Esophagus muscularis mucosa (tissue), 3 donors: ENCODE results near the gene STAT5B.
"Not testable (repeated sequence)": the region's sequence is repeated elsewhere in the genome, so short reads cannot be mapped to it uniquely, and the experiment has no call there.

Experiments used
- POLR2A ChIP-seq: fragments of 450-650 bp; IDR thresholded peaks from one replicate; pipeline ENCODE4 v1.6.1; 2017; ENCODE audit warnings: antibody characterized with exemption, moderate library complexity, mild to moderate bottlenecking, low read depth
- TF ChIP-seq, protein P1 (sequence below), 3 experiments: fragments of 200-600 bp in 2 of 3; fragments of 450-650 bp in 1 of 3; sonication (generic) in 2 of 3; IDR thresholded peaks; one replicate each; pipeline ENCODE4 v1.5.1; 2017 to 2019; ENCODE audit warnings: antibody characterized with exemption in 3 of 3, mild to moderate bottlenecking in 2 of 3, moderate library complexity in 1 of 3

GRCh38 chr17:42244116-42244515 is 32.1 kb downstream of the STAT5B start:
- TF ChIP-seq, protein P1, sequence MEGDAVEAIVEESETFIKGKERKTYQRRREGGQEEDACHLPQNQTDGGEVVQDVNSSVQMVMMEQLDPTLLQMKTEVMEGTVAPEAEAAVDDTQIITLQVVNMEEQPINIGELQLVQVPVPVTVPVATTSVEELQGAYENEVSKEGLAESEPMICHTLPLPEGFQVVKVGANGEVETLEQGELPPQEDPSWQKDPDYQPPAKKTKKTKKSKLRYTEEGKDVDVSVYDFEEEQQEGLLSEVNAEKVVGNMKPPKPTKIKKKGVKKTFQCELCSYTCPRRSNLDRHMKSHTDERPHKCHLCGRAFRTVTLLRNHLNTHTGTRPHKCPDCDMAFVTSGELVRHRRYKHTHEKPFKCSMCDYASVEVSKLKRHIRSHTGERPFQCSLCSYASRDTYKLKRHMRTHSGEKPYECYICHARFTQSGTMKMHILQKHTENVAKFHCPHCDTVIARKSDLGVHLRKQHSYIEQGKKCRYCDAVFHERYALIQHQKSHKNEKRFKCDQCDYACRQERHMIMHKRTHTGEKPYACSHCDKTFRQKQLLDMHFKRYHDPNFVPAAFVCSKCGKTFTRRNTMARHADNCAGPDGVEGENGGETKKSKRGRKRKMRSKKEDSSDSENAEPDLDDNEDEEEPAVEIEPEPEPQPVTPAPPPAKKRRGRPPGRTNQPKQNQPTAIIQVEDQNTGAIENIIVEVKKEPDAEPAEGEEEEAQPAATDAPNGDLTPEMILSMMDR (IDR thresholded peaks at IDR 0.05): not testable (repeated sequence)
- TF ChIP-seq POLR2A: not testable (repeated sequence)
